AG10803 (cell line): ENCODE measurements around the gene HHATL.

Experiments
- DNase-seq: peaks from one replicate; pipeline ENCODE4 v3.0.0; 2010; ENCODE audit warnings: low read depth
- H3K4me3 ChIP-seq: 2 replicates; pipeline ENCODE4 v1.5.1; 2011; ENCODE audit warnings: mild to moderate bottlenecking, low read length, control low read depth
- TF ChIP-seq, protein P1 (sequence below): conservative IDR thresholded peaks from 2 replicates; pipeline ENCODE4 v1.5.1; 2011; ENCODE audit warnings: mild to moderate bottlenecking, low read length, control low read depth, inconsistent platforms

The HHATL gene

DNA sequence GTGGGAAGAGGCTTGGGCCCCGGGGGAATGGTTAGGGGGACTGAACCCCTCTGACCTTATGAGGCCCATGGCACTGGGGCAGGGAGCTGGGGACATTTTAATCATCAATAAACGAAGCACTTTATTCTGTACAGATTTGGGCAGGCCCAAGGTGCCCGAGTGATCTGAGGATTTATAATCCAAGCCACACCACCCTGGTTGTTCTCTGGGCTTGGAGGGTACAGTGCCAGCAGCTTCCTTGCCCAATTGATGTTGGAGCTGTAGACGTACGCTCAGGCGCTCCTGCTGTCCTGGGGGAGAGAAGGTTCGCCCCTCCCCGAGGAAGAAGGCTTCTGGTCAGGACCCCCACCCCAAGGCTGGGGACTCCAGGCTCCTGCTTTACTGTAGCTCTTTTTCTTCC lies 36.6 kb downstream of the HHATL start:
- DNase-seq: no peak
- TF ChIP-seq, protein P1, sequence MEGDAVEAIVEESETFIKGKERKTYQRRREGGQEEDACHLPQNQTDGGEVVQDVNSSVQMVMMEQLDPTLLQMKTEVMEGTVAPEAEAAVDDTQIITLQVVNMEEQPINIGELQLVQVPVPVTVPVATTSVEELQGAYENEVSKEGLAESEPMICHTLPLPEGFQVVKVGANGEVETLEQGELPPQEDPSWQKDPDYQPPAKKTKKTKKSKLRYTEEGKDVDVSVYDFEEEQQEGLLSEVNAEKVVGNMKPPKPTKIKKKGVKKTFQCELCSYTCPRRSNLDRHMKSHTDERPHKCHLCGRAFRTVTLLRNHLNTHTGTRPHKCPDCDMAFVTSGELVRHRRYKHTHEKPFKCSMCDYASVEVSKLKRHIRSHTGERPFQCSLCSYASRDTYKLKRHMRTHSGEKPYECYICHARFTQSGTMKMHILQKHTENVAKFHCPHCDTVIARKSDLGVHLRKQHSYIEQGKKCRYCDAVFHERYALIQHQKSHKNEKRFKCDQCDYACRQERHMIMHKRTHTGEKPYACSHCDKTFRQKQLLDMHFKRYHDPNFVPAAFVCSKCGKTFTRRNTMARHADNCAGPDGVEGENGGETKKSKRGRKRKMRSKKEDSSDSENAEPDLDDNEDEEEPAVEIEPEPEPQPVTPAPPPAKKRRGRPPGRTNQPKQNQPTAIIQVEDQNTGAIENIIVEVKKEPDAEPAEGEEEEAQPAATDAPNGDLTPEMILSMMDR: no peak
- H3K4me3 ChIP-seq: no peak overlapping the region

DNA sequence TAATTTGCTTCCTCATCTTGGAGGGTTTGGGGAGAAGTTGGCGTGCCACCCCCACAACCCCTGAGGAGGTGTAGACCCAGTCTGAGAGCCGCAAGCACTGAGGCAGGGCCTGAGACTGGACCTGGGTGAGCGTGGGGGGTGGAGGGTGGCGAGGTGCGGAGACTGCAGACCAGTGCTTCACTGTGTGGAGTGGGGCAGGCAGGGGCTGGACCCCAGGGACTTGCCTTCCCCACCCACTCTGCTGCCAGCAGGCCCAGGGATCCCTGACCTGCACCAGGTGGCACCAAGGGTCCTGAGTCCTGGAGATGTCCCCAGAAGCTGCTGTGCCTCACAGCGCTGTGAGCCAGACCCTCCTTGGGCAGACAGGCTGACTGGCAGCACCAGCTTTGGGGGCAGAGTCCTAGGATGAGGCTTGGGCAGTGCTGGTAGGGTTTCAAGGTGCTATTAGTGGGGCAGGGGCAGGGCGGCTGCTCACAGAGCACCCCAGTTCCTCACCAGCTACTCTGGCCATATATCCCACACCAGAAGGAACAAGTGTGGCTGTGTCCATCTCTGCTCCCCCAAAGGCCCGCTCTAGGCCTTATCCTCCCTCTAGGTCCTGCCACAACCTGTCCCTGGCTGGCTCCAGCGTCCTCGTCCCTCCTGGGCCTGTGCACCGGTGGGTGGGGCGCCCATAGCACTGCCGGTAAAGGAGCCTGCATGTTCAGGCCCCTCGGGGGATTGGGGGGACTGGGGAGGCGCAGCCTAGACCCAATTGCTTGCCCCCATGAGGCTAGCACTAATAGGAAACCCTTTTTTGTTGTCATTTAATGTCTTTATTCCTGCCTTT lies 37.3 kb downstream of the HHATL start:
- no peak overlapping the region for H3K4me3 ChIP-seq
- TF ChIP-seq, protein P1: no peak
- no peak for DNase-seq

DNA sequence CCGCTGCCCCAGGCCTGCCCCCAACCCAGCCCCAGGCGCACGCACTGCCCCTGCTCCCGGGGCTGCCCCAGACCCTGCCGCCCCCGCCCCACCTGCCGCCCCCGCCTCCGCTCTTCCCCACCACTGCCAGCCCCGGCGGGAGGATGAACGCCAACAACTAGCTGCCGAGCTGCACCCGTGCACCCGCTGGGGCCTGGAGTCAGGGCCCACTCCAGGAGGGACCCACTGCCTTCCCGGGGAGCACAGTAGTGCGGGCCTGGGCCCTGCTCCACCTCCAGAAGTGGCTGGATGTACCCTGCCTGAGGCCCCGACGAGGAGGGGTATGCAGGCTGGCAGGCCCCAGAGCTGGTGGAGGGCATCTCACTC lies 38.2 kb downstream of the HHATL start:
- H3K4me3 ChIP-seq: no peak overlapping the region
- no peak for DNase-seq
- TF ChIP-seq, protein P1: no peak

DNA sequence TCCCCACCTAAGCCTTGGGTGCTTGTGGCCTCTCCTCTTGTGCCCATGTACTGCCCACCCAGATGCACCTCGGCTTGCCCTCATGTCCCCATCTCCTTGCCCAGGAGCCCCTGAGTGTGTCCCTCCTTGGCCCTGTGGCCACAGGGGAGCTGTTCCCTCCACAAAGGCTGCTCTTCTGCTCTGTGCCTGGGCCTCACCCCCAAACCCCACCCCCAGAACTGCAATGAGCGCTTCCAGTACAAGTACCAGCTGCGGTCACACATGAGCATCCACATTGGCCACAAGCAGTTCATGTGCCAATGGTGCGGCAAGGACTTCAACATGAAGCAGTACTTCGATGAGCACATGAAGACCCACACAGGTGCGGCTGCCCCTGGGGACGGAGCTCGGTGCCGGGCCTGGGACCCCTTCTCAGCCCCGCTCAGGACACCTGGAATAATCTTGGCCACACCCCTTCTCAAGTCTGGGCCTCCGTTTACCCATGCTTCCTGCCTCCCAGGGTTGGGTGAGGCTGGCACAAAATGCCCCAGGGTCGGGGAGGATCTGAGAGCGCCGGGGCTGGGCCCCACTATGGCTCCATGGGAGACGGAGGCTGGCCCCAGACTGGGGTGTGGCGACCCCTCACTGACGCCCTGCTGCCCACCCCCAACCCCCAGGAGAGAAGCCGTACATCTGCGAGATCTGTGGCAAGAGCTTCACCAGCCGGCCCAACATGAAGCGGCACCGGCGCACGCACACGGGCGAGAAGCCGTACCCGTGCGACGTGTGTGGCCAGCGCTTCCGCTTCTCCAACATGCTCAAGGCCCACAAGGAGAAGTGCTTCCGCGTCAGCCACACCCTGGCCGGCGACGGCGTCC lies 38.8 kb downstream of the HHATL start:
- no peak overlapping the region for H3K4me3 ChIP-seq
- TF ChIP-seq, protein P1: no peak
- no peak for DNase-seq

DNA sequence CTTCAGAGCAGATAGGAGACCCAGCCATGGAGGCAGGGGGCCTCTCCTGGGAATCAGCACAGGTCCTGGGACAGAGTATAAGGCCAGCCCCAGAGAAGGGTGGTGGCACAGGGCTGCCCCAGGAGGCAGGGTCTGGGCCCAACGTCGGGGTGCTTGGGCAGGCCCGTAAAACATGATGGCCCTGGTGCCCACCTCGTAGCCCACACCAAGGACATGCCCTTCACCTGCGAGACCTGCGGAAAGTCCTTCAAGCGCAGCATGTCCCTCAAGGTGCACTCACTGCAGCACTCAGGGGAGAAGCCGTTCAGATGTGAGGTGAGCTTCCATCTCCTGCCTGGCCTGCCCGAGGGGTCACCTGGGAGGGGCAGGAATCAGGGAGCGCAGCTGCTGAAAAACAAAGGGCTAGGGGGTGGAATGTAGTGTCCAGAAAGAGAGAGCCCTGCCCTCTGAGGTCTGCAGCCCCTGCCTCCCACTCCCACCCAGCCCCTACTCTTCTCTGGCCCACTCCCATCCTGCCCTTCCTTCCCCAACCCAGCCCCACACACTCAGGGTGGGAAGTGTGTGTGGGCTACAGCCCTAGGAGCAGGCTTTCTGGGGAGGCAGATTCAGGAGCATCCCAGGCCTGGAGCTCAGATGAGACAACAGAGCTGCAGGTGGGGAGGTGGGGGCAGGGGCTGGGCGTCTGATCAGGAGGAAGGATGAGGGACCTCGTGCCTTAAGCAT lies 39.6 kb downstream of the HHATL start:
- TF ChIP-seq, protein P1: no peak
- DNase-seq: no peak

DNA sequence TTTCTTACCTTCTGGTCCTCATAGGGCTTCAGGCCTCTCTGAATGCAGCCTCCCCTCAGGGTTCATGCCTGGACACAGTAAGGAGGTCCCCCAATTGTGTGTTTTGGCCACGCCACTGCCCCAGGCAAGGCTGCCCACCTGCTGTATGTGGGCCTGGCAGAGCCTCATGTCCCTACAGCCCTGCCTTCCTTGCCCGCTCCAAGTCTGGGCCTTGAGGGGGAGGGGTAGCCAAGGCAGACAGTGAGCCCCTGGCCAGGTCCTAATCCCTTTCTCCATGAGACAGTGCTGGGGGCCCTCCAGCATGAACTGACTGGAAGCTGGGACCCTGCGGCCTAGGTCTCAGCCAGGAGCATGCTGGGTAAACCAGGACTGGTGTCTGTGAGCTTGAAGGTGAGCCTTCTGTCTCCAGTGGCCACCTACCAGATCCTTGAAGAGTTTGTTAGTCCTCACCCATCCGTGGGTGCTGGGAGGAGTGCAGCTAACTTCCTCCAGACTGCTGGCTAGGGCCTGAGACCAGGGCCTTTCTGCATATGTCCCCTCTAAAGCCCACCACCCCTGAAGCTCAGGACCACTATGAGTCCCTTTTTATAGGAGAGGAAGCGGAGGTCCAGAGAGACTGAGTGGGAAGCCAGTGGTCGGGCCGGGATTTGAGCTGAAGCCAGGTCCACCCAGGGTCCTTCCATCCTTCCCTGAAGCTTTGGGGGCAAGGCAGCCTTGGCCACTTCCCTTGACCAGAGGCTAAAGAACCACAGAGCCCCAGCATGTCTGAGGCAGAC lies 40.4 kb downstream of the HHATL start:
- DNase-seq: no peak
- TF ChIP-seq, protein P1: no peak

More for the DNA sequence above, 39.6 kb downstream of the HHATL start:
- H3K4me3 ChIP-seq: no peak overlapping the region

More for the DNA sequence above, 40.4 kb downstream of the HHATL start:
- H3K4me3 ChIP-seq: no peak overlapping the region
